Testis (tissue), 2 donors: Measurements from ENCODE around the gene UPF3A.

Source experiments
- CTCF ChIP-seq, 3 experiments: fragments of 450-650 bp in 2 of 3; fragments of 200-600 bp in 1 of 3; sonication (generic) in 1 of 3; IDR thresholded peaks; one replicate each; pipeline ENCODE4 v1.5.1; 2016 to 2019; ENCODE audit warnings: antibody characterized with exemption in 3 of 3, mild to moderate bottlenecking in 2 of 3, moderate library complexity in 1 of 3
- POLR2A ChIP-seq: fragments of 450-650 bp; IDR thresholded peaks from one replicate; pipeline ENCODE4 v1.6.1; 2017; ENCODE audit warnings: antibody characterized with exemption, mild to moderate bottlenecking, moderate library complexity

GRCh38 chr13:114231886-114232285, 49.5 kb upstream of the UPF3A start:
- TF ChIP-seq CTCF (IDR thresholded peaks at IDR 0.05) = no peak
- no peak for TF ChIP-seq POLR2A
